Thyroid gland (tissue), 4 donors: ENCODE data around the gene PAX8.
"Not testable (repeated sequence)": the region's sequence is repeated elsewhere in the genome, so short reads cannot be mapped to it uniquely, and the experiment has no call there.

ENCODE experiments used
- CTCF ChIP-seq, 6 experiments: fragments of 200-600 bp in 3 of 6; fragments of 450-650 bp in 3 of 6; sonication (generic) in 3 of 6; IDR thresholded peaks; one replicate each; pipeline ENCODE4 v1.5.1; 2016 to 2019; ENCODE audit warnings: antibody characterized with exemption in 6 of 6, mild to moderate bottlenecking in 2 of 6, inconsistent platforms in 1 of 6, moderate library complexity in 1 of 6
- POLR2A ChIP-seq, 2 donors: fragments of 450-650 bp; IDR thresholded peaks; one replicate each; pipeline ENCODE4 v1.6.1; 2017; ENCODE audit warnings: antibody characterized with exemption in 2 of 2, mild to moderate bottlenecking in 2 of 2, moderate library complexity in 1 of 2

GRCh38 chr2:113314176-113314575, 35.5 kb upstream of the PAX8 start:
- not testable (repeated sequence) for TF ChIP-seq CTCF, POLR2A (IDR thresholded peaks at IDR 0.05)
